Esophagus muscularis mucosa (tissue), 4 donors: Measurements from ENCODE around the gene IL17RD.

Experiments used
- EP300 ChIP-seq: sonication (generic); formaldehyde crosslinking; IDR thresholded peaks from one replicate; pipeline ENCODE4 v1.6.1; 2017; ENCODE audit warnings: antibody characterized with exemption
- POLR2A ChIP-seq: fragments of 450-650 bp; IDR thresholded peaks from one replicate; pipeline ENCODE4 v1.6.1; 2017; ENCODE audit warnings: antibody characterized with exemption, moderate library complexity, mild to moderate bottlenecking, low read depth
- POLR2AphosphoS5 ChIP-seq, 2 donors: sonication (generic); formaldehyde crosslinking; IDR thresholded peaks; one replicate each; pipeline ENCODE4 v1.6.1; 2017; ENCODE audit warnings: antibody characterized with exemption in 2 of 2
- TF ChIP-seq, protein P1 (sequence below), 3 experiments: fragments of 200-600 bp in 2 of 3; fragments of 450-650 bp in 1 of 3; sonication (generic) in 2 of 3; IDR thresholded peaks; one replicate each; pipeline ENCODE4 v1.5.1; 2017 to 2019; ENCODE audit warnings: antibody characterized with exemption in 3 of 3, mild to moderate bottlenecking in 2 of 3, moderate library complexity in 1 of 3

DNA sequence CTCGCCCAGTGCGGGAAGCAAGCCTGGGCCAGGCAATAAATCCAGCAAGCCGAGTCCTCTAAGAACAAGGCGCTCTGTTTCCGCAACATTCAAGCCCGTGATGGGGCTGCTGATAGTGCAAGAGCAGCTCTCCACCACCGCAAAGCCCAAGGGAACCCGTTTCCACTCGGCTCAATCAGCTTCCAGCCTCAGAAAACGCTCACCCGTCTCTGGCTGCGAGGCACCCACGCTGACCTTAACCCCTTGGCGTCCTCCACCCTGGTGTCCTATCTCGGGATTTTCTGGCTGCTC lies 86.9 kb downstream of the IL17RD start:
- TF ChIP-seq, protein P1, sequence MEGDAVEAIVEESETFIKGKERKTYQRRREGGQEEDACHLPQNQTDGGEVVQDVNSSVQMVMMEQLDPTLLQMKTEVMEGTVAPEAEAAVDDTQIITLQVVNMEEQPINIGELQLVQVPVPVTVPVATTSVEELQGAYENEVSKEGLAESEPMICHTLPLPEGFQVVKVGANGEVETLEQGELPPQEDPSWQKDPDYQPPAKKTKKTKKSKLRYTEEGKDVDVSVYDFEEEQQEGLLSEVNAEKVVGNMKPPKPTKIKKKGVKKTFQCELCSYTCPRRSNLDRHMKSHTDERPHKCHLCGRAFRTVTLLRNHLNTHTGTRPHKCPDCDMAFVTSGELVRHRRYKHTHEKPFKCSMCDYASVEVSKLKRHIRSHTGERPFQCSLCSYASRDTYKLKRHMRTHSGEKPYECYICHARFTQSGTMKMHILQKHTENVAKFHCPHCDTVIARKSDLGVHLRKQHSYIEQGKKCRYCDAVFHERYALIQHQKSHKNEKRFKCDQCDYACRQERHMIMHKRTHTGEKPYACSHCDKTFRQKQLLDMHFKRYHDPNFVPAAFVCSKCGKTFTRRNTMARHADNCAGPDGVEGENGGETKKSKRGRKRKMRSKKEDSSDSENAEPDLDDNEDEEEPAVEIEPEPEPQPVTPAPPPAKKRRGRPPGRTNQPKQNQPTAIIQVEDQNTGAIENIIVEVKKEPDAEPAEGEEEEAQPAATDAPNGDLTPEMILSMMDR (IDR thresholded peaks at IDR 0.05) = no peak
- TF ChIP-seq POLR2A (no peak), EP300 (no peak), POLR2AphosphoS5 (IDR thresholded peaks at IDR 0.05) (peak in 1 of 2 donors; percentile 23)
